HG03342 (cell line): ENCODE results near the gene TAS1R2.
"Not testable (repeated sequence)": the region's sequence is repeated elsewhere in the genome, so short reads cannot be mapped to it uniquely, and the experiment has no call there.

Experiments
- ATAC-seq: cut with Tn5 transposase; IDR thresholded peaks from one replicate; pipeline ENCODE4 v1.9.1; 2021; ENCODE audit warnings: mild to moderate bottlenecking, moderate library complexity; ENCODE audit not compliant: unreplicated experiment

Gene TAS1R2

DNA sequence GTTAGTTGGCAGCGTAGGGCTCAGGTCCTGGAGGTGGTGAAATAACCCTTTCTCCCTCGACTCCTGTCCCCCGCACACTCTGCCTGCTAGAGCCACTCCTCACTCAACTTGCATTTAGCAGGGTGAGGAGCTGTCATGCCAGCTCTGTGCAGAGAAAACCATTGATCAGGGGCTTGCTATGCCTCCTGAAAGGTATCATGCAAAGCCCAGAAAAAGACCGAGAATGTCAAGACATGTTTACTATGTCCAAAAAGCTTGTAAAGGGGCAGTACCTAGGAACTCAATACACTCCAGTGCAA lies 24.9 kb upstream of the TAS1R2 start:
- no peak for ATAC-seq

DNA sequence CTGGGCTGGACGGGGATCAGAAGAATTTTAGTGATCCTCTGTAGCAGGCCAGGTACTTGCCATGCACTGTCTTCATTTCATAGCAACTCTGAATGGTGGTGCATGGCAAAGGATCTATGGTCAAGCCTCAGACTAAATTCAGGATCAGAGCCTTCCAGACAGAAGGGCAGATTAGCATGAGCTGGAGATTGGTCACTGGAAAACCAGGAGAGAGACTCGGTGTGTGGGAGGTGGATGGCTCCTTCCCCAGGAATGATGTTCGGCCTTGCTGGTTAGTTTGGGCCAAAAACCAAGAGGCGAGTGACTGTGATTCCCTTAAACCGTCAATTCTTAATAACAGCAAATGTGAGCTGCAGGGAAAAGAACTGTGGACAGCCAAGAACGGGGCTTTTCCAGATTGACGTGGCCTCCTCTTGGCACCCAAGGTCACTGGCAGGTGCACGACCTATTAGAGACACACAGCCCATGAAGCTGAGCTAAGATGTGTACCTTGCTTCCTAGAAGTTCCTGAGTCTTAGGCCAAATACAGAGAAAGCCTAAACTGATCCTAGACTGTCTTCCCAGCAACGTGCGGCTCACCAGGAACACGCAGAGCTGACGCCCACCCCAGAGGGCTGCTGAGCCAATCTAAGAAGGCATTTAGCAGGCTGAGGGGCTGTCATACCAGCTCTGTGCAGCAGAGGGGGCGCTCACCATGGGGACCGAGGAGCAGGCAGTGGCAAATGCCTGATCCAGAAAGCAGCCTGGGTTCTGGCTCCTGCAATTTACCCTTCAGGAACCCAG lies 24.4 kb upstream of the TAS1R2 start:
- peak; percentile 51 for ATAC-seq

DNA sequence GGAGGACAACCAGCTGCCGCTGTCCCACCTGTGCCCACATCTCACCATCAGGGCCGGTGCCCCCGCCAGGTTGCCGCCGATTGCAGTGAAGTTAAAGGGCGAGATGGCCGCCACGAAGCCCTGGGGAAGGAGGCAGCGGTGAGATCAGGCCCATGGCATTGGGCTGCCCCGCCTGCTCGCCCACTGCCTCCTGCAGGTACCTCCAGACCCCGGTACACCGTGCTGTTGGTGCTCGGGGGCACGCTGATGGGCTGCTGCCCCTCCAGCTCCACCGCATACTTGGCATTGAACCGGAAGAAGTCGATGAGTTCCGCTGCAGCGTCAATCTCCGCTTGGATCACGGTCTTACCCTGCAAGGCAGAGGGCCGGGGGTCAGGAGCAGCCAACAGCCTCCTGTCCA lies 23.6 kb upstream of the TAS1R2 start:
- no peak for ATAC-seq

DNA sequence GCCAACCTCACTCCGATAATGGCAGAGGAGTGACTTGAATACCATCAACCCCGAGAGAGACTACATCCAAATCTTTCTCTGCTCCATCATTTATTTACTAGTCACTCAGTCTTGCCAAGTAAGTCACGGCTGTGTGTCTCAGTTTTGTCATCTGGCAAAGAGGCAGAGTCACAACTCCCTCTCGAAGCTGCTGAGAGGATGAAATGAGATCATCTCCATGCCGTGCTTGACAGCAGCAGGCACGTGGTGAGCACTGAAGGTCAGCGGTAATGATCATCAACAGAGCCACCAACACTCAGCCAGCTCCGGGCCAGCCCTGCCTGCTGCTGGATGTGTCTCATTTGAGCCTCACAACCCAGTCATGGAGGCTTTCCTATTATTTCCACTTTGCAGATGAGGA lies 23.0 kb upstream of the TAS1R2 start:
- ATAC-seq = no peak

DNA sequence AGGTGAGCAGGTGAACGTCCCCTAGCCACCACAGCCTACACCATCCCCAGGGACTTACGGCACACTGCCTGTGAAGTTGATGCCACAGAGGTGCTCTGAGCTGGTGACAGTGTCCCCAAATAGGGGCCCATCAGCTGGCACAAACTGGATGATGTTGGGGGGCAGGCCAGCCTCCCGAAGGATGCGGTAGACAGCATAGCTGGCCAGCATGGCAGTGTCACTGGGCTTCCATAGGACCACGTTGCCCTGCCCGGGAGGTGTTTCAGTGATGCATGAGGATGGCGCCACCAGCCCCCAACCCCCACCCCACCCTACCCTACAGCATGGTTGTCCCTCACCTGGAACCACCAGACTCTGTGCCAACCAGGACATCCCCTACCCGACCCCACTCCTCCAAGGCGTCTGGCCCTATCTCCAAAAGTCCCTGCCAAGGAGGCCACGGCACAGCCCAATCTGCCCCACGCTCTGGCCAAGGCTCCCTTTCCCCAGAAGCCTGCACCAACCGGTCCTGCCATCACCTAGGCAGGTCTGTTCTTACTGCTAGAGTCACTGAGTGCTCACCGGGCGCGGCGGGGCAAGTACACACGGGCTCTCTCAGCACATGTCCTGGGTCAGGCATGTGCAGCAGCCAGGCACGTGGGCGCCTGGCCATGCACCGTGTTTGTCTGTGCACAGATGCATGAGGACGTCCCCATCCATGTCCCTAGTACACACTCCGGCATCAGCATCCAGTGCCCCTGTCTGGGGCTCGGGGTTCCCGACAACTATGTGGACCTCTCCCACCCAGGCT lies 22.4 kb upstream of the TAS1R2 start:
- ATAC-seq = no peak

DNA sequence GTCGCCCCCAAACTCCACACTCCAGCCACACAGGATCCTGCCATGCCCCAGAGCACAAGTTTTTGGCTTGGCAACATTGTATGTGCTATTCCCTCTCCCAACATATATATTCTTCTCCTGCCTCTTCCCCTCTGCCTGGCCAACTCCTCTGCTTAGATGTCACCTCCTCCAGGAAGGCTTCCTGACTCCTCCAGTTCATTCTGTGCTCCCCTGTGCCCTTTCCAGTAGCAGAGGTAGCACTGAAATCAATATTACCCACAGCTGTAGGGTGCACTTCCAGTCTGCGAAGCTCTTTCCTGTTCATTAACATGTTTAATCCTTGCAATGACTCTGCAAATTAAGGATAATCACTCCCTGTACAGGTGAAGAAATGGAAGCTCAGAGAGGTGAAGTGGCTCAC lies 21.7 kb upstream of the TAS1R2 start:
- no peak for ATAC-seq

DNA sequence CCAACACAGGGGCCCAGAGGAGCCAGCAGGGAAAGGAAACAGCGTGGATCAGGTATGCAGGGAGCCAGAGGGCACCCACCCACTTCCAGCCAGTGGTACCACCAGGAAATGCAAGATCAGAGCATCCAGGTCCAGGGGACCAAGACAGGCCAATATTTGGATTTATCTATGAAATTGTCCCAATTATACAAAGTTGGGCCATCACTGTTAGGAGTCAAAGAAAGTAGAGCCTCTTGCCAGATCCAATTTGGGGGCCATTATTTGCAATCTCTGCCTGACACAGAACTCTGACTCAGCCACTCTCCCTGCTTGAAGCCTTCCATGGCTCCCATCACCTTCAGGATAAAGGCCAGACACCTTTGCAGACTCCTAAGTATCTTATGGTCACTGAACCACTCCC lies 21.1 kb upstream of the TAS1R2 start:
- ATAC-seq = no peak

DNA sequence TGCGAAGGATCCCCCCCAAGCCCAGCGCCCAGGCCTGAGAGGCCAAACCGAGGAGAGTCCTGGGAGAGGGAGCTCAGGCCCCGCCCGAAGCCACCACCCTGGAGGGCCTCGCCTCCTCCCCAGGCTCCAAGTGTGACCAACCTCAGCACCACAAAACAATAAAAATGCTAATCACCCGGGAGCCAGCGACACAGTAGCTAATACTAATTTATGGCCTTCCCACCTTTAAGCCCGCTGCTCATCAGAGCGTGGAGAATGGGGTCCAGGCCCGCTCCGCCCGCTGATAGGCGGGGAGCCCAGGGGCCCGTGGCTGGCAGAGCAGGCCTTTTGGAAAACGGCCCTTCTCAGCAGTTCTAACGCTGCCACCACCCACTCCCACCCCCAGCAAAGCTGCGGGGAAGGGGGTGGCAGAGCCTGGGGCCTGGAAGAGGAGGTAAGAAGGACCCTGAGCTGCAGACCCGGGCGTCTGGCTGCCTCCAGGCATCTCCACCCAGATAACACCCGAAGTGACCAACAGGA lies 20.4 kb upstream of the TAS1R2 start:
- no peak for ATAC-seq

DNA sequence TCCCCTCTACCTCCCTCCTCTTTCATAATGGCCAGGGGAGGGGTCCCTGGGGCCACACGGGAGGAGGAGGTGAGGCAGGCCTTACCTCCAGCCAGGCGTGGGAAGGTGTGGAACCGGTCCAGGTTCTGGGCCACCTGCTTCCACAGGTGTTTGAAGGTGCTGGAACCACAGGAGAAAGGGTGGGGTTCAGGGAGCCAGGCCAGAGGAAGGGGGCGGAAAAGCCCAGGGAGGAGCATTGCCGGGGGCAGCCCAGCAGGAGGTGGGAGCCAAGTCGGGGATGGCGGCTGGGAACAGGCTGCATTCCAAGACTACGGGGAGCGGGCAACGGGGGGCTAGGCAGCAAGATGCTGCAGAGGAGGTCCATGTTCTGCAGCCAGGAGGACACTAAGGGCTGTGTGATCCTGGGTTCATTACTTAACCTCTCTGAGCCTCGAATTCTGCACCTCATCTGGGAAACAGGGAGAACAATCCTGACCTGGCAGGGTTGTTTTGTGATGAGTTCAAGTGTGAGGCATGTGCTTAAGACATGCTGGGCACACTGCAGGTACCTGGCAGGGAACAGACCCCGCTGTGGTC lies 19.8 kb upstream of the TAS1R2 start:
- ATAC-seq = no peak

DNA sequence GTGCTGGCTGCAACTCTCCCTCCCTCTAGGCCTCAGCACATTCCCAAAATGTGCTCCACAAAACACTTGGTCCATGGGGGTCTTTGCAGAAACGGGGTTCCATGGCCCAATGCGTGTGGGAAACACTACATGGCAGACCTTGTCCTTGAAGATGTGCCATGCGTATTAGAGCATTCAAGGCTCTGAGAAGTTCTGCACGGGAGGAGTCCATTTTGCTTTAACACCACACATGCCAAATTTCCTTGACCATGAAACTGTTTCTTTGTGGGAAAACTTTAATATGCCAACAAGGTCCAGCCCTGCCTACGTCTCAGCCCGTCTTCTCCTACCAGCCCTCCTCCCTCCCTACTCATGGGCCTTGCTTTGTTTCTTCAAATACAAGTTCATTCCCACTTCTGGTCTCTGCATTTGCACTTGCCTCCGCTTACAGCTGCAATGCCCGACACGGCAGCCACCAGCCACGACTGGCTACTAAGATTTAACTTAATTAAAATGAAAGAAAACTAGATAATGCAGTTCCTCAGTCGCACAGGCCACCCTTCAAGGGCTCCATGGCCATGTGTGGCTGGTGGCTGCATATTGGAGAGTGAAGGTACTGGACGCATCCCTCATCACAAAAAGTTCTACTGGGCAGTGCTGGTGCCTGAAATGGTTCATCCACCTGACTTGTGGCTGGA lies 19.2 kb upstream of the TAS1R2 start:
- ATAC-seq = no peak

DNA sequence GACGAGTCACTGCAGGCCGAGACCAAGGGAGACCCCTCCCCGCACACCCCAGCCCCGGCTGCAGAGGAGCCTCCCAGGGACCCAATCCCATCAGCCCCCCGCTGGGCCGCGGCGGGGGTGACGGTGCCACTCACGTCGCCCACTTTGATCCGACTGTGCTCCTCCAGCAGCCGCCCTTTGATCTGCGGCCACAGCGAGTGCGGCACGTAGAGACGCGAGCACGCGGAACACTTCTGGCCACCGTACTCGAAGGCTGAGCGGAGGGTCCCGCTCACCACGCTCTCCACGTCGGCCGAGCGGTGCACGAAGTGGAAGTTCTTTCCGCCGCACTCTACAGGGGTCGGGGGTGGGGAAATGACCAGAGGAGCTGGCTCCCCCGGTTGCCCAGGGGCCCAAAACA lies 17.8 kb upstream of the TAS1R2 start:
- ATAC-seq = no peak

DNA sequence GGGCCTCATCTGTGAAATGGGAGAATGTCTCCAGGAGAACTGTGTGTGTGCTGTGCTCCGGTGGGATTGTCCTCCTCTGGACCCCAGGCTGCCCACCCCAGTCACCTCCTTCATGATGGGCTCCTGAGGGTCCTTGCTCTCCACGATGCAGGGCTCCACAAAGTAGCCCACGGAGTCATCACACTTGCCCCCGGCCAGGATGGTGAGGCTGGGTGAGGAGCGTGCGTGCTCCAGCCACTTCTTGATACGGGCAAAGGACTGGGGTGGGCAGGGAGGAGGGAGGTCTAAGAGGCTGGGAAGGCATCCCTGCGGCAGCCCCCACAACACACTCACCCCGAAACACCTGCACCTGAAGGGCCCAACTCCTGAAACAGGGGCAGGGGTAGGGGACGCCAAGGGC lies 16.8 kb upstream of the TAS1R2 start:
- no peak for ATAC-seq

DNA sequence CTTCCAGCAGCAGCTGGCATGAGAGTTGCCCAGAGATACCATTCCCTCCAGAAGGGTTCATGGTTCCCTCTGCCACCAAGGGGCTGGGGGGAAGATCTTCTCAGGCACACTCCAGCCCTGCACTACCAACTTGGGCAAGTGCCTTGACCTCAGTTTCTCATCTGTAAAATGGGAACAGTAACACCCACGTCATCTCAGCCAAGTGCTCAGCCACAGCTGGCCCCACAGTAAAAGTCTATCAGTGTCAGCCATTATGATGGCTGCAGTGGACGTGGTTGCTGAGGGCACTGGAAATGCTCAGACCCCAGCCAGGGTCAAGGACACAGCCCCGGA lies 16.3 kb upstream of the TAS1R2 start:
- ATAC-seq = no peak

DNA sequence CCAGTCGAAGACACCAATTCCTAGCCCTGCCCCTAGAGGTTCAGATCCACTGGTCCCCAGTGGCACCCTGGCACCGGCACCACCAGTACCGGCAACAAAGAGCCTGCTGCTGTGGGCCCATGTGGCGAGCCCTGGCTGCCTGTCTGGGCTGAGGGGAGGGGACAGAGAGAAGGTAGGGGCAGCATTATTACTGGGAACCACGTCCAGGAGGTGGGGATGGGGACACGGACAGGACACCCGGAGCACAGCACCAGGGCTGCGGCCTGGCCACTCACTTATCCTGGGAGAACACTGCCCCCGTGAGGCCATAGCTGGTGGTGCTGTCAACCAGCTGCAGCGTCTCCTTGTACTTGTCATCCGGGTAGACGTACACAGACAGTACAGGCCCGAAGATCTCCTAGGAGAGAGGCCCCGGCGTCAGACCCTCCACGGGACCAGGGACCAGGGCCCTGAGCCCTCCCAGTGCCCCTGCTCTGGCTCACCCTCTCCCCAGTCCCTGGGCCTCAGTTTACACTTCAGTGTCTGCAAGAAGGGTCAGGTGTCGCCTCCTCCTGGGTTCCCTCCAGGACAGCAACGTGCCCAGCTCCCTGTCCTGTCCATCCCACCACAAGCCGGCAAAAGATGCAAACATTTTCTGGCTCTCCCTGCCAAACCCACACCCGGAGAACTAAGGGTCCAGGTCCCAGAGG lies 15.8 kb upstream of the TAS1R2 start:
- ATAC-seq = no peak

DNA sequence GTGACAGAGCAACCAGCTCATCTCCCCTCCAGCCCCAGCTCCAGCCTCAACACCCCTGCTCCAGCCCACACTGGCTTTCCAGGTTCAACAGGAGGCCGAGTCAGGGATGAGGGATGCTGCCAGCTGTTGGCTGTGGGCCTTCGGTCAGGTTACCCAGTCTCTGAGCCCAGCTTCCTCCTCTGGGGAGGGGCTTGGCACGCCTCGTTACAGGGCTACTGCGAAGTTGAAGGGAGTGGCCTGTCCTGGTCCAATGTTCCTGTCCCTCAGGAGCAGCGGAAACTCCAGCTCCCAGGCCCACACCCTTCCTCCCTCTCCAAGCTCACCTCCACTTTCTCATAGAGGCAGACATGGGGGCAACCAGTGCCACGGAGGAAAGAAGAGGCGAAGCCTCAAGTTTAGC lies 15.1 kb upstream of the TAS1R2 start:
- no peak for ATAC-seq

DNA sequence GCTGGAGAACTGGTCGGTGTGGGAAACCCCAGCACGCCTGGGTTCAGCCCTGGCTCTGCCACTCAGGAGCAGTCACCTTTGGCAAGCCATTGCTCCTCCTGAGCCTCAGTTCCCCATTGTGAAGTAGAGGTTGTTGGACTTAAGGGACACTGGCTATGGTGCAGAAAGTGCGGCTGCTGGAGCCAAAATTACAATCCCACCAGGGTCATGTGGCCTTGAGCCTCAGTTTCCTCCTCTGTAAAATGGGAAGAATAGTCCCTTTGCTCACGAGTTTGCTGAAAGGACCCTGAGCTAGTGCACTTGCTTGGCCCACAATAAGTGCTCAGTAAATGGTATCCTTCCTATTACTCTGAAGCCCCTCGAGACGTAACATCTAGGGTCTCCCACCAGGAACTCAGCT lies 14.6 kb upstream of the TAS1R2 start:
- ATAC-seq = no peak

DNA sequence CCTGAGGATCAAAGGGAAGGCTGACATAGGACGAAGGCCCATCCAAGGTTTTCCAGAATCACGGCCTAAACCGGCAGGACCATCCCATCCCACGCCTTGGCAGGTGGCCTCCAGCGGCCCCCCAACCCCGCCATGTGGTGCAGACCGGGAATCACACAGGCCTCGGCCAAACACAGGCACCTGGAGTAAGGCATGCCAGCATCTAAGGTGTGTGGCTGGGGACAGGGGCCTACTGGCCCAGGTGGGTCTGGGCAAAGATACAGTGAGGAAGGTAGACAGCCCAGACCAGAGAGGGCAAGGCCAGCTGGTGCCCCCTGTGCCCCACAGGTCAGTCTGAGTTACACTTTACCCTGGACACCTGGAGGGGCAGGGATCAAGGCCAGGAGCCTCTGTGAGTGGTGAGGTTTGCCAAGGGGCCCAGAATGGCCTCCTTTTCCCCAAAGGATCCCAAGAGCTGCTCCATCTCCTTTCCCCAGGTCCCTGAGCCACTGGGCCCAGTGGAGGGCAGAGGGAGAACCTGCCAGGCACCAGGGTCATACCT lies 12.7 kb upstream of the TAS1R2 start:
- no peak for ATAC-seq

DNA sequence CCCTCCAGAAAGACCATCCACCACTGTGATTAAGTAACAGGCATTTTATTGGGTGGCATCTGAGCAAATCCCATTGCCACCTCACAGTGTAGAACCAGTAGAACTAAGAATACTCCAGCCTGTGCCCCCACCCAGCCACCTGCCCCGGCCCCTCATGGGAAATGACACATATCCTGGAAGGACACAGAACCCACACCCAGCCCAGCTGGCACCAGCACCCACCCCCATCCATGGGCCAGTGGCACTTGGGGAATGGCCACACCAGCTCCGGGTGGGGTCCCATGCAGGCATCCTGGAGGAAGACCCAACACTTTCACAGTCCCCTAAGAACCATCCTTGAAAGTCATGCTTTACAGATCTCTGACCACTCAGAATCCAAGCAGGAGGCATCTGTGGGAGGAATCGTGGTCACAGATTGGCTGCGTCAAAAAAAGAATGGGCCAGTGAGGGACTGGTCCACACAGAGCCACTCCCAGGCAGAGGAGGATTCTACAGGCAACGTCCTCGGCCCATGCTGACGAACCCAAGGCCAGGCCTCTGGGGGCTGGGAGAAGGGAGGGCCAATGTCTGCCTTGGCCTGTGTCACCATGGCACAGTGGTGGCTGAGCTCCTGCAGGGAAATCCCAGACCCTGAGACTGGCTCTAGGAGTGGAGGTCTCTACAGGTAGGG lies 12.1 kb upstream of the TAS1R2 start:
- no peak for ATAC-seq

DNA sequence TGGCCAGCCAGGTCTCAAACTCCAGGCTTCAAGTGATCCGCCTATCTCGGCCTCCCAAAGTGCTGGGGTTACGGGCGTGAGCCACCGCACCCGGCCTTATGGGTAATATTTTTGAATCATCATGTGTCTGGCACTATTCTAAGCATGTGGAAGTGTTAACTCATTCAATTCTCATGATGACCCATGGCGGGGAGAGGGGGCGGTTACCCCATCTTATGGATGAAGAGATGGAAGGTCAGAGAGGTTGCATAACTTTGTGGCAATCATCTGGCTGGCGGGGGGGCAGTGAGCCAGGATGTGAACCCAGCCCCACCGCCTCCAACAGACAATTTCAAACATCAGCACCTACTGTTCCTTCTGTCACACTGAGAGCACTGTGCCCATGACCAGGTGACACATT lies 11.5 kb upstream of the TAS1R2 start:
- ATAC-seq = no peak

DNA sequence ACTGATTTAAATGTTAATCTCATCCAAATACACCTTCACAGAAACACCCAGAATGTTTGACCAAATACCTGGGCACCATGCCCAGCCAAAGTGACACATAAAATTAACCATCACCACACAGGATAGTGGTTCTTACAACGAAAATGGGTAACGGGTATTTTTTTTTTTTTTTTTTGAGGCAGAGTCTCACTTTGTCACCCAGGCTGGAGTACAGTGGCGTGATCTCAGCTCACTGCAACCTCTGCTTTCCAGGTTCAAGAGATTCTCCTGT lies 11.1 kb upstream of the TAS1R2 start:
- not testable (repeated sequence) for ATAC-seq
